ENCODE data around the gene CD82. TPM values are rescaled to one million over a fixed set of nuclear protein-coding genes. Genes with fewer than 3 reads are reported as not detected.

CD82 gene
- polyA plus RNA-seq, 1 donor (not counting 4 experiments of a cell fraction or from before 2014, with no cell fraction given), result 118 TPM

DNA sequence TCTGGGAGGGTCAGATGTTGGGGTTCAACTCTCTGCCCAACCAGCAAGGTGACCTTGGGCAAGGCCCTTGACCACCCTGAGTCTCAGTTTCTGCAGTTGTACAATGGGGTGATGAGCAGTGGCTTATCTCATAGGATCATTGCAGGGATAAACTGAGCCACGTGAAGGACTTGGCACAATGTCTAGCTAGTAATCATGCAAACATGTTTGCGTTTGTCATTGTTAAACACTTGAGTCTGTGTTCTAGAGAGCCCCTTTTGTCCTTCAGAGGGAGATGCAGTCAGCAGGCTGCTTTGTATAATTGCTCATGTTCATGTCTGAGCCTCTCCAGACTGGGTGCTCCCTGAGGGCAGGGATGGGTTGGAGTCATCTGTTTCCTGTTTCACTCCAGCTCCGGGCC lies 15.8 kb downstream of the CD82 start:
- Histone ChIP-seq H2AFZ (ENCODE audit: control insufficient read depth, low read length) (no peak overlapping the region), H3K4me3 (ENCODE audit: control insufficient read depth in 2 of 3, extremely low read depth in 1 of 3, insufficient read depth in 2 of 3, low read depth in 1 of 3, low read length in 3 of 3) (no peak overlapping the region), H3K27ac (ENCODE audit: control insufficient read depth, insufficient read depth, low read length) (no peak overlapping the region), H4K20me1 (ENCODE audit: control insufficient read depth, extremely low read depth, insufficient read depth, low read length) (peaks cover 2% of the 10 kb centered on the region), H3K9ac (ENCODE audit: control insufficient read depth, extremely low read depth, insufficient read depth, low read length) (no peak overlapping the region), H3K4me1 (ENCODE audit: control insufficient read depth, extremely low read depth, insufficient read depth, low read length) (peaks cover 40% of the 10 kb centered on the region), H3K4me2 (ENCODE audit: control insufficient read depth, extremely low read depth, insufficient read depth, low read depth, low read length) (no peak overlapping the region), H3K79me2 (ENCODE audit: control insufficient read depth, insufficient read depth, low read length) (peaks cover 66% of the 10 kb centered on the region), H3K9me3 (ENCODE audit: control insufficient read depth, low read depth, low read length) (peaks cover 2% of the 10 kb centered on the region), H3K27me3 (ENCODE audit: control insufficient read depth, extremely low read depth, insufficient read depth, low read length) (no peaks in the 10 kb centered on the region), H3K9me1 (ENCODE audit: control insufficient read depth, extremely low read depth, insufficient read depth, low read length) (no peaks in the 10 kb centered on the region), H3K36me3 (ENCODE audit: control insufficient read depth in 2 of 2, extremely low read depth in 1 of 2, insufficient read depth in 2 of 2, low read length in 2 of 2) (peaks cover 15 to 26% of the 10 kb centered on the region in 2 experiments)
- no peak for DNase-seq (ENCODE audit: low read depth, low spot score)
- TF ChIP-seq, protein P1, sequence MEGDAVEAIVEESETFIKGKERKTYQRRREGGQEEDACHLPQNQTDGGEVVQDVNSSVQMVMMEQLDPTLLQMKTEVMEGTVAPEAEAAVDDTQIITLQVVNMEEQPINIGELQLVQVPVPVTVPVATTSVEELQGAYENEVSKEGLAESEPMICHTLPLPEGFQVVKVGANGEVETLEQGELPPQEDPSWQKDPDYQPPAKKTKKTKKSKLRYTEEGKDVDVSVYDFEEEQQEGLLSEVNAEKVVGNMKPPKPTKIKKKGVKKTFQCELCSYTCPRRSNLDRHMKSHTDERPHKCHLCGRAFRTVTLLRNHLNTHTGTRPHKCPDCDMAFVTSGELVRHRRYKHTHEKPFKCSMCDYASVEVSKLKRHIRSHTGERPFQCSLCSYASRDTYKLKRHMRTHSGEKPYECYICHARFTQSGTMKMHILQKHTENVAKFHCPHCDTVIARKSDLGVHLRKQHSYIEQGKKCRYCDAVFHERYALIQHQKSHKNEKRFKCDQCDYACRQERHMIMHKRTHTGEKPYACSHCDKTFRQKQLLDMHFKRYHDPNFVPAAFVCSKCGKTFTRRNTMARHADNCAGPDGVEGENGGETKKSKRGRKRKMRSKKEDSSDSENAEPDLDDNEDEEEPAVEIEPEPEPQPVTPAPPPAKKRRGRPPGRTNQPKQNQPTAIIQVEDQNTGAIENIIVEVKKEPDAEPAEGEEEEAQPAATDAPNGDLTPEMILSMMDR (optimal IDR thresholded peaks at IDR 0.05 in 1 of 3, IDR thresholded peaks at IDR 0.05 in 1 of 3, conservative IDR thresholded peaks at IDR 0.05 in 1 of 3; ENCODE audit: extremely low read depth in 1 of 3, insufficient read depth in 2 of 3, low read length in 3 of 3), result no peak
- no peak for TF ChIP-seq EZH2 (IDR thresholded peaks at IDR 0.05; ENCODE audit: low read length)
- dilution Hi-C loops (cut with MboI; ENCODE audit: extremely low pct_ligation_motif_present, low sequenced_read_pairs), result no loop called here
- peak; percentile 84 for FAIRE-seq

- TF ChIP-seq, protein P1 (optimal IDR thresholded peaks at IDR 0.05 in 1 of 3, IDR thresholded peaks at IDR 0.05 in 1 of 3, conservative IDR thresholded peaks at IDR 0.05 in 1 of 3; ENCODE audit: extremely low read depth in 1 of 3, insufficient read depth in 2 of 3, low read length in 3 of 3), result no peak
- TF ChIP-seq EZH2 (IDR thresholded peaks at IDR 0.05; ENCODE audit: low read length), result no peak
- peaks cover 24% of the 10 kb centered on the region for H3K4me1 ChIP-seq (ENCODE audit: control insufficient read depth, extremely low read depth, insufficient read depth, low read length)
- H3K79me2 ChIP-seq (ENCODE audit: control insufficient read depth, insufficient read depth, low read length), result peaks cover 54% of the 10 kb centered on the region
- dilution Hi-C loops (cut with MboI; ENCODE audit: extremely low pct_ligation_motif_present, low sequenced_read_pairs), result no loop called here
- DNase-seq (ENCODE audit: low read depth, low spot score), result no peak
- no peaks in the 10 kb centered on the region for H3K9me1 ChIP-seq (ENCODE audit: control insufficient read depth, extremely low read depth, insufficient read depth, low read length)
- peaks cover 2% of the 10 kb centered on the region for H4K20me1 ChIP-seq (ENCODE audit: control insufficient read depth, extremely low read depth, insufficient read depth, low read length)
- H3K9me3 ChIP-seq (ENCODE audit: control insufficient read depth, low read depth, low read length), result peaks cover 2% of the 10 kb centered on the region
- FAIRE-seq, result no peak
- H3K4me2 ChIP-seq (ENCODE audit: control insufficient read depth, extremely low read depth, insufficient read depth, low read depth, low read length), result no peak overlapping the region
- no peak overlapping the region for H3K27ac ChIP-seq (ENCODE audit: control insufficient read depth, insufficient read depth, low read length)
- no peak overlapping the region for H2AFZ ChIP-seq (ENCODE audit: control insufficient read depth, low read length)
- H3K9ac ChIP-seq (ENCODE audit: control insufficient read depth, extremely low read depth, insufficient read depth, low read length), result no peak overlapping the region
- no peaks in the 10 kb centered on the region for H3K27me3 ChIP-seq (ENCODE audit: control insufficient read depth, extremely low read depth, insufficient read depth, low read length)
- no peak overlapping the region for H3K4me3 ChIP-seq (ENCODE audit: control insufficient read depth in 2 of 3, extremely low read depth in 1 of 3, insufficient read depth in 2 of 3, low read depth in 1 of 3, low read length in 3 of 3)
- peaks cover 27 to 29% of the 10 kb centered on the region in 2 experiments for H3K36me3 ChIP-seq (ENCODE audit: control insufficient read depth in 2 of 2, extremely low read depth in 1 of 2, insufficient read depth in 2 of 2, low read length in 2 of 2)
Measured at GRCh38 chr11:44582641-44583352, 17.3 kb downstream of the CD82 start.
